SK-N-DZ (cell line): ENCODE results near the gene ELFN1.

Source experiments
- DNase-seq: peaks from one replicate; pipeline ENCODE4 v3.0.0-alpha.2; 2015; ENCODE audit warnings: low spot score

ELFN1 gene

DNA sequence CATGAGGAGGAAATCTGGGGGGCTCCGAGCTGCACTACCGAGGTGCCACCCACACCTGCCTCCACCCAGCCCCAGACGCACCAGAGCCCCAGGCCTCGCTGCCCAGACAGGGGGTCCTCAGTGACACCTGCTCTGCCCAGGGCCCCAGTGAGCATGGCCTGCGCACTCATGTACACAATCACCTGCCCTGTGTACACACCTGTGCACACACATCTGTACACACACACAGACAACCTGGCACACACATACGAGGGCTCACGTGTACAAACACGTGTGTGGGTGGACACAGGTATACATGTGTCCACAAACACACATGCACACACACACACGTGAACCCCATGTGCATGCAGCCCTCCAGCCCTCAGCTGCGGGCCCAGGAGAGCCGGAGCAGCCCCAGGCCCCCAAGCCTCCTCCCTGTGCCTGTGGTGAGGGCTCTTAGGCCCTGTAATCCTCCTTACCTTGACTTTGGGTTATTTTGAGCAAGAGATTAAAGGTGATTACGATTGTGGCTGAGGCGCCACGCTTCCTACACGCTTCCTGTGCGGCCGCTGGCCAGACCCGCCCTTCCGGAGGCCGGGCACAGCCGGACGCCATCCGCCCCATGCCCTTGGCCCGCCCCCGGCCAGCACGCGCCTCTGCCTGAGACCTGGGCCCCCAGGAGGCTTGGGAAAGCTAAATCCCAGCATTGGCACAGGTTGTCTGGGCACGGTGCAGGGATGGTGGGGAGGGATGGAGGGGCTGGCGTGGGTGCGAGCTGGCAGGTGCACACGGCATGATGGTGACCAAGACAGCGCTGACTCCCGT, 71.9 kb downstream of the ELFN1 start:
- DNase-seq: no peak

DNA sequence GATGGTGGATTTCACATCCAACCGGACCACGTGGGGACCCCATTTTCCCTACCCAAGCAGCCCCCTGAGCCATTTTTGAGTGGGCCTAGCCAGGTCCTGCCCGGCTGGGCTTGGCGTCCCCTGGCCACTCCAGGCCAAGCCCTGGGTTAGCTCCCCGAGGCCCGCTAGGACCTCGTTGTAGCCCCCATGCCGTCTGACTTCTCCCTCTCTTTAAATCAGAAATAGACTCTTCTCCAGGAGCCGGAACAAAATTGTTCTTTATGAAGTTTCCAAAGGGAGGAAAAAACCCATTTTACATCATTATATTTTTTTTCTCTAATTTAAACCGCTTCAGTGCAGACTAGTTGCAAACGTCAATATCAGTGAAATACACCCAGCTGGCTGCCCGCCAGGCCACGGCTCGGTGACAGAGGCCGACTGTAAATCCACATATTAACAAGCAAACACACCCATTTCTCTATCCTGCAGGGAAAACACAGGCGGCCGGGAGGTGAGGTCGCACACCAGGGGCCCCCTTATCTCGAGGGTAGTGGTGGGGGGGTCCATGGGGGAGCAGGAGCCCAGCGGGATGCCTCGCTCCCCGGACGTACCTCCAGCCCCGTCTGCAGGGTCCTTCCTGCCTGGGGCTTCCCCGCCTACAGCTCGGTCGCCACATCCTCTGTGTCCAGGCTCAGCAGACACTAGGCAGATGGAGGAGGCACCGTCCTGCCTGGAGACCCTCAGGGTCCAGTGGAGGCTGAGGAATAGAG, 72.7 kb downstream of the ELFN1 start:
- DNase-seq: no peak

DNA sequence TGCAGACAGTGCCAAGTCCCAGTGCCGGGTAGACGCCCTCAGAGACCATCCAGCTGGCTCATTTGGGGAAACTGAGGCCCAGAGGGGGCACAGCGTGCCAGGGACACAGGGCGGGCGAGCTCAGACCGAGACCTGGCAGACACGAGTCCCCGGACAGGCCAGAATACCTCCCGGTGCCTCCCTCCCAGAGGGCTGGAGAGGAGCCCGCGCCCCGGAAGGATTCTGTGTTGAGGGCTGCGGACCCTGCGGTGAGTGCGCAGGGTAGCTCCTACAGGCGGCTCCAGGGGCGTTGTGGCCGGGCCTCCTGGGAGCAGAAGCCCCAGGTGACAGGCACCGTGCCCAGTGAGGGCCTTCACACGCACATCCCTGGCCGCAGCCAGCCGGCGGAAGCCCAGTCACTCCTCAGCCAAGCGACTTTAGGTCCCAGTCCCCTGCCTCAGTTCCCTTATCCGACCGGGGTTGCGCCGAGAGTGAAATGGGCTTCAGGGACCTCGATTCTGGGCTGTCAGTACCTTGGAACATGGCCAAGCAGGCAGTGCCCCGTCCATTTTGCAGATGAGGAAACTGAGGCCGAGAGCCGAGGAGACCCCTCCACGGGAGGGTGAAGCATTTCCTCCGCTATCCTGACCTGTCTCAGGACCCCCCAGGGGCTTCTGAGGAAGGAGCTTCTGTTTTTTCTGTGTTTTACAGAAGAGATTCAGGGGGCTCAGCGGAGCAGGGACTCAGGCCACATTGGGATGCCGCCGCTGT, 73.6 kb downstream of the ELFN1 start:
- DNase-seq: no peak

DNA sequence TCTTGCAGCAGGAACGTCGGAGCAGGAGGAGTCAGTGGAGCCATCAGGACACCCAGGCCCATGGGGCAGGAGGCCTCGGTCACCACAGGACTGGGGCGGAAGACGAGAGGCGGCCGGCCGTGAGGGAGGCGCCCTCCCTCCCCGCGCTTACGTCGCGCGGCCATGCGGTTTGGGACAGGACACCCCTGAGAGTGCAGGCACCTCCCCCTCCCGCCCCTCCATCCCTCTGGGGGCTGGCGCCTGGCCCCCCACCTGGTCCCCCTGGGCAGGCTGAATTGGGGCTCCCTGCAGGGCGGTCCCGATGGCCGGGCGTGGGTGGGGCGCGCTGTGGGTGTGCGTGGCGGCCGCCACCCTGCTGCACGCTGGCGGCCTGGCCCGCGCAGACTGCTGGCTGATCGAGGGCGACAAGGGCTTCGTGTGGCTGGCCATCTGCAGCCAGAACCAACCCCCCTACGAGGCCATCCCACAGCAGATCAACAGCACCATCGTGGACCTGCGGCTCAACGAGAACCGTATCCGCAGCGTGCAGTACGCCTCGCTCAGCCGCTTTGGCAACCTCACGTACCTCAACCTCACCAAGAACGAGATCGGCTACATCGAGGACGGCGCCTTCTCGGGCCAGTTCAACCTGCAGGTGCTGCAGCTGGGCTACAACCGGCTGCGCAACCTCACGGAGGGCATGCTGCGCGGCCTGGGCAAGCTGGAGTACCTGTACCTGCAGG, 74.4 kb downstream of the ELFN1 start:
- no peak for DNase-seq

DNA sequence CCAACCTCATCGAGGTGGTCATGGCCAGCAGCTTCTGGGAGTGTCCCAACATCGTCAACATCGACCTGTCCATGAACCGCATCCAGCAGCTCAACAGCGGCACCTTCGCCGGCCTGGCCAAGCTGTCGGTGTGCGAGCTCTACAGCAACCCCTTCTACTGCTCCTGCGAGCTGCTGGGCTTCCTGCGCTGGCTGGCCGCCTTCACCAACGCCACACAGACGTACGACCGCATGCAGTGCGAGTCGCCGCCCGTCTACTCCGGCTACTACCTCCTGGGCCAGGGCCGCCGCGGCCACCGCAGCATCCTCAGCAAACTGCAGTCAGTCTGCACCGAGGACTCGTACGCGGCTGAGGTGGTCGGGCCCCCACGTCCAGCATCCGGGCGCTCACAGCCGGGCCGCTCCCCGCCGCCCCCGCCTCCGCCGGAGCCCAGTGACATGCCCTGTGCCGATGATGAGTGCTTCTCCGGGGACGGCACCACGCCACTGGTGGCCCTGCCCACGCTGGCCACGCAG, 75.0 kb downstream of the ELFN1 start:
- DNase-seq: no peak

DNA sequence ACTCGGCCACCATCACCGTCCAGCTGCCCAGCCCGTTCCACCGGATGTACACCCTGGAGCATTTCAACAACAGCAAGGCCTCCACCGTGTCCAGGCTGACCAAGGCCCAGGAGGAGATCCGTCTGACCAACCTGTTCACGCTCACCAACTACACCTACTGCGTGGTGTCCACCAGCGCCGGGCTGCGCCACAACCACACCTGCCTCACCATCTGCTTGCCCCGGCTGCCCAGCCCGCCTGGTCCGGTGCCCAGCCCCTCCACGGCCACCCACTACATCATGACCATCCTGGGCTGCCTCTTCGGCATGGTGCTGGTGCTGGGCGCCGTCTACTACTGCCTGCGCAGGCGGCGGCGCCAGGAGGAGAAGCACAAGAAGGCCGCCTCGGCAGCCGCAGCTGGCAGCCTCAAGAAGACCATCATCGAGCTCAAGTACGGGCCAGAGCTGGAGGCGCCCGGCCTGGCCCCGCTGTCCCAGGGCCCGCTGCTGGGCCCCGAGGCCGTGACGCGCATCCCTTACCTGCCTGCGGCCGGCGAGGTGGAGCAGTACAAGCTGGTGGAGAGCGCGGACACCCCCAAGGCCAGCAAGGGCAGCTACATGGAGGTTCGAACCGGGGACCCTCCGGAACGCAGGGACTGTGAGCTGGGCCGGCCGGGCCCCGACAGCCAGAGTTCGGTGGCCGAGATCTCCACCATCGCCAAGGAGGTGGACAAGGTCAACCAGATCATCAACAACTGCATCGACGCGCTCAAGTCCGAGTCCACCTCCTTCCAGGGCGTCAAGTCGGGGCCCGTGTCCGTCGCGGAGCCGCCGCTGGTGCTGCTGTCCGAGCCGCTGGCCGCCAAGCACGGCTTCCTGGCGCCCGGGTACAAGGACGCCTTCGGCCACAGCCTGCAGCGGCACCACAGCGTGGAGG, 75.8 kb downstream of the ELFN1 start:
- DNase-seq: no peak

DNA sequence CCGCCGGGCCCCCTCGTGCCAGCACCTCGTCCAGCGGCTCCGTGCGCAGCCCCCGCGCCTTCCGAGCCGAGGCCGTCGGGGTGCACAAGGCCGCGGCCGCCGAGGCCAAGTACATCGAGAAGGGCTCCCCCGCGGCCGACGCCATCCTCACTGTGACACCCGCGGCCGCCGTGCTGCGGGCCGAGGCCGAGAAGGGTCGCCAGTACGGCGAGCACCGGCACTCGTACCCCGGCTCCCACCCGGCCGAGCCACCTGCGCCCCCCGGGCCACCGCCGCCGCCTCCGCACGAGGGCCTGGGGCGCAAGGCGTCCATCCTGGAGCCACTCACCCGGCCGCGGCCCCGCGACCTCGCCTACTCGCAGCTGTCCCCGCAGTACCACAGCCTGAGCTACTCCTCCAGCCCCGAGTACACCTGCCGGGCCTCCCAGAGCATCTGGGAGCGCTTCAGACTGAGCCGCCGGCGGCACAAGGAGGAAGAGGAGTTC, 76.5 kb downstream of the ELFN1 start:
- DNase-seq: no peak

DNA sequence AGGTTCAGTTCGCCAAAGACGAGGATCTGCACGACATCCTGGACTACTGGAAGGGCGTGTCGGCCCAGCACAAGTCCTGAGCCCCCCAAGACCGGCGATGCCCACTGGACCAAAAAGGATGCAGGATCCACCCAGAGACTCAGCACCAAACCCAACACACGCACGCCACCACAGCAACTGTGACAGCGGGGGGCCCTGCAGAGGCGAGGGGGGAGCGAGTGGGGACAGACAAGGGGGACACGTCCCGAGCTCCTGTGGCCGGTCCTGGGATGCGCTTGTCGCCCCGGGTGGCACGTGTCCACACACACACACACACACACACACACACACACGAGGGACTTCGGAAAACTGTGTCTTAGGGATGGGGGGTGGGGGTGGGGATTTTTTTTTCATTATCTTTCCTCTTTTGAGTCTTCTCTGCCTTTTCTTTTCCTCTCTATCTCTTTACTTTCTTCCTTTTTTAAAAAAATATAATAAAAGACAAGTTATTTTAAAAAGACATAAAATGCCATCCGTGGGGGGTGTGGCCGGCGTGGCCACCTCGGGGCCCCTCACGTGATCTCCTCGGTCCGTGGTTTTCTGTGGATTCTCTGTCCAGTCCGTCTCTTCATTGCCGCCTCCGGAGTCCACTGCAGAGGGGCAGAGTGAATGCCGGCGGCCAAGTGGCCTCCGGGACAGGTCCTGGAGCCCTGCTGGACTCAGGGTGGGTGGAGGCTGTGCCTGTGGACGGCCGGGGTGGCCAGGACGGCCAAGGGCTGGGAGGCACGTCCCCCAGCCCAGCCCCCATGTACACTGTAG, 77.1 kb downstream of the ELFN1 start:
- DNase-seq: no peak

DNA sequence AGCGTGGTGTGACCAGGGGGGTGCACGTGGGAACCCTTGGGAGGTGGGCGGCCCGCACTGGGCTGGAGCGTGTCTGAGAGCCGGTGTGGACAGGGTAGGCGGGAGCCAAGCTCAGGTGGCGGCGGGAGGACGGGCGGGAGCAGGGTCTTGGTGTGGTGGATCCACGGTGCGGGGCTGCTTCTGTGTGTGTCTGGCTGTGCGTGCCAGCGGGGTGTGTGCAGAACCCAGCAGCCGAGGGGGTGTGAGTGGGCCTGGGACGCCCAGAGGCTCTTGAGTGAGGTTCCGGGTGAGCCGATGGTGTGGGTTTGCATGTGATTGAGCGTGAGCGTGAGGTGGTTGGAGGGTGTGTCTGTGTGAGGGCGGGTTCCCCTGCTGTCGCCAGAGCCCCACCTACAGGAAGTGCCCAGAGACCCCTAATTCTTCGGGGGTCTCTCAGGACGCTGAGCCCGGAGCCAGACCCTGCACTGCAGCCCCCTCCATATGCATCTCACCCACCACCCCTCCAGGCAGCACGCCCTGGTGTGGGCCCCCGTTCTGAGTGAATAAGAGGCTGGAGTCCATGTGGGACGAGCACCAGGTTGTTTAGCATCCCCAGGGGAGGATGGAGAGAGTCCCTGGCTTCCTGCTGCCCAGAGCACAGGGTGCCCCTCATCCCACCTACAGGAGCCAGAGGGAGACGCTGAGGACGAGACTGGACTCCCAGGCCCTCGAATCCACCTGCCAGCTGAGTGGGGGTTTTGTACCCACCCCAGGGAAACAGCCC, 78.2 kb downstream of the ELFN1 start:
- DNase-seq: no peak

DNA sequence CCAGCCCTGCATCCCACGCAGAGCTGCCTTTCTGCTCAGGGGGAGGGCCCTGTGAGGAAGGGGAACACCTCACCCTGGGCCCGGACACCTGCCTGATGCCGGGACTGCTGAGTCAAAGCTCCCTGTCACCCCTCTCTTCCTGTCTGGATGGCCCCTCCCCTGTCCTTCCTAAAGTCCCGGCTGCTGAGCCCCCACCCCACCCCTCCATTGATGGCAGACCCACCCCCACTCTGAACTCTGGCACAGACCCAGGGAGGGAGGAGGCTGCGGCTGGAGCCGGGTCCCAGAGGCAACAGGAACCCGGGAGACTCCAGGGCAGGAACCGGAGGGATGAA, 78.7 kb downstream of the ELFN1 start:
- DNase-seq: no peak

DNA sequence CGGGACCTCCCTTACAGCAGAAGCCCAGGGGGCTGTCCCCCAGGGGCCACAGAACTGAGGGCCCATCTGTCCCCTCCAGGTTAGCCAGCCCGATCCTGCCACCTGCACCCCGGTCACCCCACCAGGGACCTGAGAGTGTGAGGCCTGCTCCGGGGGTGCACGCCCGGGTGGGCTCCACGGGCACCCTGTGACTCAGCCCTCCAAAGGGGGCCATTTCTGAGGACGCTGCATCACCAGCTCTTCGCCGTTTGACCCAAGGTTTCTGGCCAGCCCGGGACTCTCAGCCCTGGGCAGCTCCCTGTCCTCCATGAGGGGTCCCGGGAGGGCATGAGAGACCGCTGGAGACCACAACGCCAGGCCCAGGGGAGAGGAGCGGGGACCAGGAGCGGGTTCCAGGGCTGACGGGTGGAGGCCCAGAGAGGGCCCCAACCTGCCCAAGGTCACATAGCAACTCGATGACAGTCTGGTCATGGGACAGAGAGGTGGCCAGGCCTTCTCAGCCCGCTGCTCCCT, 79.3 kb downstream of the ELFN1 start:
- DNase-seq: no peak

DNA sequence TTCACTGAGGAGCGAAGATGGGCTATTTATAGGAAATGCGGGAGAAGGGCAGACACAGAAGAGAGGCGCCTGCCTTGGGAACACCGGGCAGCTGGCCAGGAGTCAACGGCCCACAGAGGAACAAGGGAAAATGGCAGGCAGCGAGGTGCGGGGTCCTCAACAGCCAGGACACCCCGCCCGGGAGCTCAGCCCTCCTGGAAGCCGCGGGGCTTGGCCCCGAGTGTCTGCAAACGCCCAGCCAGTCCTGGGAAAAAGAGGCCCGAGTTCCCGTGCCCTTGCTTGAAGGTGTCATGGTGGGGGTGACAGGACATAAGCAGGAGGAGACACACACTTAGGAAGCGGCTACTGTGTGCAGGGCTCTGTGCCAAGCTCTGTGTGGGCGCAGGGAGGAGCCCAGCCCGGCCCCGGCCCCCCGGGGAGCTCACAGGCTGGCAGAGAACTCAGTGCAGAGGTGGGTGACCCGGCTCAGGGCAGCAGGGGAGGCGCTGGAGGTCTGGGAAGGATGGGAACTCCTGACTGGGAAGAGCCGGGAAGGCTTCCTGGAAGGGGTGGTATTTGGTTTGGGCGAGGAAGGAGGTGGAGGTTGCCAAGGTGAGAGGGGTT, 79.9 kb downstream of the ELFN1 start:
- no peak for DNase-seq

DNA sequence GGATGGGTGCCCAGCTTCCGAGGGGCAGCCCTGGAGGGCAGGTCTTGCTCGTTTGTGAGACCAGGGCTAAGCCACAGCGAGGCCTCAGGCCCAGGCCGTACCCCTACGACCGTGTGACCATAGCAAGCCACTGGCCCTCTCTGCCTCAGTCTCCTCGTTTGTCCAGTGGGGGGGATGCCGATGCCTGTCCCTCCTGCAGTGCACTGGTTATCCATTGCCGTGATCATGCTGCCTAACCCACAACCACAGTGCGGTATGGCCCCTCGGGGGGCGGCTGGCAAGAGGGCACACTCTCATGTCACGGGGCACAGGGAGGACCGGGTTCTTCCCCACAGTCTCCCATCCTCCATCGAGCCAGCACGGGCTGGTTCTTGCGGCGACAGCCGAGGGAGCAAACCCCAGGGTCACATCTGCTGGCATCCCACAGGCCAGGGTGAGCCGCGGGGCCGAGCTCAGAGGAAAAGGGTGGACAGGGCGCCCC, 80.5 kb downstream of the ELFN1 start:
- no peak for DNase-seq

DNA sequence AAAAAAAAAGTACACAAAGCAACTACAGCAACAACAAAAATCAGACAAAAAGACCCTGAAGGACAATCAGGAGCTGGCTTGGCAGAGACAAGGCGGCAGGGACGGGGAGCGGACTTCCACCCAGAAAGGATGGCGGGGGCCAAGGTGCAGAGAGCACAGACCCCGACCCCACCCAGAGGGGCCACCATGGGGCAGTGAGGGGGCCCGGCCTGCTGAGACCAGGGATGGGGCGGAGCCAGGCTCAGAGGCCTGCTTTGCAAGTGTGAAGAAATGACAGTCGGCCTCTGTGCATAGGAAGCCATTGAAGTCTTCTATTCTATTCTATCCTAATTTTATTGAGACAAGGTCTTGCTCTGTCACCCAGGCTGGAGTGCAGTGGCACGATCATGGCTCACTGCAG, 82.0 kb downstream of the ELFN1 start:
- no peak for DNase-seq

DNA sequence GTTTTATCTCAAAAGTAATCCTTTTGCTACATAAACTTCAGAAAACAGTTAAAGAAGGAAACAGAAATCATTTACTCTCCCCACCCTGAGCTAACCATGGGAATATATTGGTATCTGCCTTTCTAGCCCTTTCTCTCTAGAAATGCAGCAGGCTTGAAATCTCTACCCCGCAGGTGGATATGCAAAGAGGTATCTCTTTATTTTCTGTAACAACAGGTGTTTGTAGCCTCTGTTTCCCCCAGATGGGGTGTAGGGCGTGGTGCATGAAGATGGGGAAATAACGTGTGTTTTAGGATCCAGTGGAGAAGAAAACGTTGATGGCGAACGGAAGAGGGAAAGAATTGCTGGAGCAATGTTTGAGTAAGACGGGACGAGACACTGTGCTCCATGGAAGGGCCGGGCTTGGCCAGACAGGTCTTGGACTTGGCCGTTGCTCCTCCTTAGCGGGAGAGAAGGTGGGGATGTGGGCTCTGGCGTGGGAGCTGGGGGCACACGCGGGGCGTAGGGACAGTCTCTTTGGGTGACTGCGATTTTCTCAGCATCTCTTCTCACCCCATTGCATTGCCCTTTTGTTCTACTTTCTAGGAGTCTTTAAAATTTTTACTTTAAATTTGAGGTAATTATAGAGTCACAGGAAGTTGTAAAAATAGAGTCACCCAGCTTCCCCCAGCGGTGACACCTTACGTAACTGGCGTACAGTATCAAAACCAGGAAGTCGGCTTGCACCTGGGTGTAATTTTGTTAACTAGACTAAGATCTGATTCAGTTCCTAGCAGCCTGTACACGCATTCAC, 82.9 kb downstream of the ELFN1 start:
- DNase-seq: no peak

DNA sequence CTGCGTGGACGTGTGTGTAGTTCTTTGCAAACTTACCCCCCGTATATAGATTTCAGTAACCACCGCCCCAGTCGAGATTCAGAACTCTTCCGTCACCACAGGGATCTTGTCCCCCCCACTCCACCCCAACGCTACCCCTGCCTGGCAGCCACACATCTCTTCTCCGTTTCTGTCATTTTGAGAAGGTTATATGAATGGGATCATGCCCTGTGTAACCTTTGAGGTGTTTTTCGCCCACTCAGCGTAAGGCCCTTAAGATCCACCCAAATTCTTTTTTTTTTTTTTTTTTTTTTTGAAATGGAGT, 83.4 kb downstream of the ELFN1 start:
- no peak for DNase-seq

DNA sequence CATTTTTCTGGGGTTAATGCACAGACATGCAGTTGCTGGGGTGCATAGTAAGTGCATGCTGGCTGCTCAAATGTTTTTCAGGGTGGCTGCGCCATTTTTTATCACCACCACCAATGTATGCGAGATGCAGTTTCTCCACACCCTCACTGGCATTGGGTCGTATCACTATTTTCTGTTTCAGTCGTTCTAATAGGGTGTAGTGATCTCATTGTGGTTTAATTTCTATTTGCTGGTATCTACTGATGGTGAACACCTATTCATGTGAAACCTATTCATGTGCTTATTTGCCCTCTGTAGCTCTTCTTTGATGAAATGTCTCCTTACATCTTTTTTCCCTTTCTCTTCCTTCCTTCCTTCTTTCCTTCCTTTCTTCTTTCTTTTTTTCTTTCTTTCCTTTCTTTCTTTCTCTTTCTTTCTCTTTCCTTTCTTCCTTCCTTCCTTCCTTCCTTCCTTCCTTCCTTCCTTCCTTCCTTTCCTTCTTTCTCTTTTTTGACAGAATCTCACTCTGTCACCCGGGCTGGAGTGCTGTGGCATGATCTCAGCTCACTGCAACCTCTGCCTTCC, 84.3 kb downstream of the ELFN1 start:
- DNase-seq: no peak
